HG03469 (cell line): ENCODE data around the gene XK.

Source experiments
- ATAC-seq: cut with Tn5 transposase; IDR thresholded peaks from one replicate; pipeline ENCODE4 v1.9.1; 2021; ENCODE audit warnings: mild to moderate bottlenecking, moderate library complexity, moderate number of reproducible peaks; ENCODE audit not compliant: unreplicated experiment

Gene XK

DNA sequence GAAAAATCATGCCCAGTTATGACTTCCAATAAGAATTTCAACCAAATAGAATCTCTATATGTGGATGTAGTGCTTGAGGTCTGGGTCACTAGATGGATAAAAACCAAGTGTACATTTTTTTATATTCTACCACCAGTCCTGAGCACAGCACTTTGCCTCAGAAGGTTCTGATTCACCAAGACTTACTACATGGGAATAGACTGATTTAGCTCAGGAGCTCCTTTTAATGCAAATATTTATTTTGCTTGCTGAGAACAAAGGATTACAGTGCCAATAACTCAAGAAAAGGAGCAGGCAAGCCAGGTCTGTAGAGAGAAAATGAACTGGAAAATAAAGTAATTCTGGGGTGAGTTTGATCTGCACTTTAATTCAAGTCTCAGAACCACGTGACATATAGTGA lies 6.4 kb upstream of the XK start:
- ATAC-seq = no peak

GRCh38 chrX:37679888-37680287 lies 5.7 kb upstream of the XK start:
- ATAC-seq = no peak

- ATAC-seq = no peak
Observed at GRCh38 chrX:37684426-37684825, 1.2 kb upstream of the XK start.

GRCh38 chrX:37684973-37685372 lies 618 bp upstream of the XK start:
- ATAC-seq = no peak

DNA sequence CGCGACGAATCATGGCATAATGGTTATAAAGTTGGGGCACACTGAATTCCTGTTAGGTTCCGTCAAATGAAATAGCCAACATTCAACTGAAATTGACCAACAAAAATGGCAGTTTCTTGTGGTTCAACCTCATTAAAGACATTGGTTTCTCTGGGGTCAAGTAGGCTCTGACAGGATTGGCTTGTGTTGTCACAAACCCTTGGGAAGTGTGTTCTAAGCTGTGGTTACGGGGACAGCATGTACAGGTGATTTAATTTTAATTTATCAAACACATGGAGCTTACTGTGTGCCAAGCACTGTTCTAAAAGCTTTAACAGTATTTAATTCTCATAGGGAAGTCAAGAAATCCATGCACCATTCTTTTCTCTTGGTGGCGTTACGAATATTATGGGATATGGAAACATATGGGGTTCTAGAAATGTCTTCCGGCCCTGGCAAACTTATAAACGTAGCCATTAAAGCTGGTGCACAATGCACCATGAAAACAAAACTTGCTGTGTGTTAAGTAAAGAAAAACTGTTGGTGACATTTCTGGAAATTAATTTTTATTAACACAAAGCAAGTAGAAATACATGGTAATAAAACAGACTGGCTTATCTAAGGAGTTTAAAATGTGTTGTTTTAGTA lies 891 bp downstream of the XK start:
- no peak for ATAC-seq

- ATAC-seq = no peak
Observed at GRCh38 chrX:37686996-37687395, 1.4 kb downstream of the XK start.

GRCh38 chrX:37690119-37690518 lies 4.5 kb downstream of the XK start:
- no peak for ATAC-seq

- no peak for ATAC-seq
Observed at GRCh38 chrX:37692918-37693317, 7.3 kb downstream of the XK start.

GRCh38 chrX:37697169-37697760 lies 11.7 kb downstream of the XK start:
- no peak for ATAC-seq

GRCh38 chrX:37701588-37701987 lies 16.0 kb downstream of the XK start:
- no peak for ATAC-seq

- ATAC-seq = no peak
Observed at GRCh38 chrX:37711991-37712390, 26.4 kb downstream of the XK start.

GRCh38 chrX:37712458-37712857 lies 26.9 kb downstream of the XK start:
- ATAC-seq = no peak

- no peak for ATAC-seq
Observed at GRCh38 chrX:37714479-37714878, 28.9 kb downstream of the XK start.

DNA sequence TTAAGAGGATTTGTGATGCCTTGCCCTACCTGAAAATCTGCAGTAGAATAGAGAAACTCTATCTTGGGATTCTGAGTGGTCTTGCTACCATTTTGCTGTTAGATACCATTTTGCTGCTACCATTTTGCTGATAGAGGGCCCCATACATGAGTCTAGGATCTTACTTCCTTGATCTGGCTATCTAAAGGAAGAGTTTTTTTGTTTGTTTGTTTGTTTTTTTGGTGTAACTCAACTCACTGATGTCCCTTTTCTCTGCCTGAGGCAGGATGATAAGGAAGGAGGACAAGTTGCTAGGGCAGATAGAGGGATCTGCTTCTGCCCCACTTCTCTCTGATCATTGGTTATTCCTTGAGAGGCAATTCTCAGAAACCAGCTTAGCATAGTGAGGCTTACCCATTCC lies 31.0 kb downstream of the XK start:
- ATAC-seq = no peak

DNA sequence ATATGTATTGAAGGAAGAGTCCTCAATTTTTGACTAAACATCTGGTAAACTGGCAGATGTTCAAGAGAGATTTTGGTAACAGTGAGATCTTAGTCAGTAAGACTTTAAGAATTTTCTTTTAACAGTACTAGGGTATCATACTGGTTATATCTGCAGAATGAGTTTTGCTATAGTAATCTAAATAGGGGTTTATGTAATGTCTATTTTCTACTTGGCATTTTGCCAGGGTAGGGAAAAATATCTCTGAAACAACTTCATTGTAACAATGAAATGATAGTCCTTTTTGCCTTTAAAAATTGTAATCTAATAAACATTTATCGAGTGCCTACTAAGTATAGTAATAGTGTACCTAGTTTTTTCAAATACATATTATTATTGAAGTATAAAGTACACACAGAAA lies 32.1 kb downstream of the XK start:
- ATAC-seq = no peak

GRCh38 chrX:37722595-37722994 lies 37.0 kb downstream of the XK start:
- no peak for ATAC-seq

DNA sequence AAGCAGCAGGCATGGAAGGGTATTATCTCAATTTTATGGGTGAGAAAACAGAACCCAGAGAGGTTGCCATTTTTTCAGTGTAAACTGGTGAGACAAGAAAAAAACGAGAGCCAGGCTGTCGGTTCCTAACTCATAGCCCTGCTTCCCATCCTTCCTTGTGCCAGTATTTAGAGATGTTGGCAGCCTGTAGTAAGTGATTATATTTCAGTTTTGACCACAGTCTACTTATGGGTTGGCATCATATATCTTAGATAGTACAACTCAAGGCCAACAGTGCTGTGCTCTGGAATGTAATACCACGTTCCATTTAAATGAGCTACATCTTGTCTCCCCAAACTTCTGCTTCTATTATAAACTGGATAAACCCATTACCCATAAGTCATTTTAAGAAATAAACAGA lies 40.8 kb downstream of the XK start:
- no peak for ATAC-seq

DNA sequence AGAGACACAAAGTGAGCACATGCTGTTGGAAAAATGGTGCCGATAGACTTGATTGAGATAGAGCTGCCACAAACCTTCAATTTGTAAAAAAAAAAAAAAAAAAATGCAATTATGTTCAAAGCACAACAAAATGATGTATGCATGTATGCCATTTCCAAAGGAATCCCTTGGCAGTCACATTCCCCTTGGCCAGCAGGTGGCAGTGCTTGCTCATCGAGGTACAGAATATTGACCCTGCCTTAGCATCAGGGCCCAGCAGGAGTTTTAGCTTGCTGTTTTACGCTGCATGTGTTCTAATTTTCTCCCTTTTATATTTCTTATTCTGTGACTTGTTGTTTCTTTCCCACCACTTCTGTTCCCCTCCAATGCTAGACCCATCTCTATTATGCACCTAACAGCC lies 59.8 kb downstream of the XK start:
- no peak for ATAC-seq

DNA sequence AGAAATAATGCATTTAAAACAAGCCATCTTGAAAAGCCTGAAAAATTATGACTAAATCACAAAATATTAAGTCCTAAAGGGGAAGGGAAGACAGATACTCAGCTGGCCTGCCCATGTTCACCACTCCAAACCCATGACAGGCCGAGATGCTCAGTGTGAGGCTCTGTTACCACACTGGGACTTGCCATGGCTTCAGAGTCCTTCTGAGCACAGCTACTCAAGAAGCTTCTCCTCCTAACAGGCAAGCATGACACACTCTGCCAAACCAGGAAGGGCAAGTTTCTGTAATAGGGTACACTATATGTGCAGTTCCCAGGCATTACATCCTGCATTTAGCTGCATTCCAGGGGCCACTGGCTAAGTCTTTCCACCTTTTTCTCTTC lies 60.2 kb downstream of the XK start:
- ATAC-seq = peak; percentile 19

DNA sequence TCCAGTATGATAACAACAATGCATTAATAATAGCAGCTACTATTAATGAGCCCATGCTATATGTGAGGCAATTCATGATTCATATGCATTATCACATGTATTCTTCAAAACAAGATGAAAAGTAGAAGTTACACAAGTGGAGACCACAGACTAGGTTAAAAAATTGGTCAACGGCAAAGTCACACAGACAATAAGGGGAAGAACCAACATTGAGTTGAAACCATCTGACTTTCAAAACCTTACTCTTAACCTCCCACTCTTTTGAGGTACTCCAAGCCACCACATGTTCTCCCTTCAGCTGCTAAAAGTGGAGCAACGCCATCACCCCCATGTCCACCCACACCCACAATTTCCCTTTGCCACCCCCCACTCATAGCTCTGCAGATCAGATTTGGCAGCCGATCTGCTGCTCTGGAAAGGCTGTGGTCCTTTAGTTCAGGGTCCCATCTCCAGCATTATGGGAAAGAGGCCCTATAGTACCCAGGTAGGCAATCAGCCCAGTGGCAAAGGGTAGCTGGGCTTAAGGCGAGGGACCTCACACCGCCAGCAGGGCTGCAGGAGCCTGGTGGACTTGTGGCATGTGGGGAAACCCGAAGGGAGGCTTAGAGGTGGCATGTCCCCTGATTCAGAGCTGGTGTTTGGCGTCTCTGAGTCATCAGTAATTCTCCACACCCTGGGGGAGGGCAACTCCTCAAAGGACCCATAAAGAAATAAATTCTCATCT lies 60.8 kb downstream of the XK start:
- ATAC-seq = peak; percentile 92

- no peak for ATAC-seq
Observed at GRCh38 chrX:37746951-37747350, 61.4 kb downstream of the XK start.

- ATAC-seq = no peak
Observed at GRCh38 chrX:37752281-37752680, 66.7 kb downstream of the XK start.
